SK-N-SH treated with all-trans-retinoic acid at 6 μM for 48 hours (cell line): ENCODE data around the gene COBL.

Experiments
- ATAC-seq: fragments of 200-7000 bp; cut with Tn5 transposase; 3 replicates; pipeline ENCODE4 v1.9.1; 2020; ENCODE audit warnings: mild to moderate bottlenecking, moderate library complexity
- ARNTL ChIP-seq: fragments of 450-650 bp; formaldehyde crosslinking; IDR thresholded peaks from 2 replicates; pipeline ENCODE4 v1.5.0; 2020; ENCODE audit warnings: low read depth, mild to moderate bottlenecking, moderate library complexity, borderline replicate concordance
- CSDC2 ChIP-seq: fragments of 250-450 bp; sonication (Bioruptor Pico); IDR thresholded peaks from 2 replicates; pipeline ENCODE4 v1.5.0; 2020; ENCODE audit warnings: mild to moderate bottlenecking, moderate library complexity
- ESRRG ChIP-seq: fragments of 250-450 bp; sonication (Bioruptor Pico); IDR thresholded peaks from 2 replicates; pipeline ENCODE4 v1.6.1; 2021; ENCODE audit warnings: mild to moderate bottlenecking
- GLIS3 ChIP-seq: fragments of 250-450 bp; sonication (Bioruptor Pico); IDR thresholded peaks from 2 replicates; pipeline ENCODE4 v1.5.0; 2020; ENCODE audit warnings: mild to moderate bottlenecking, moderate library complexity
- ISL1 ChIP-seq: fragments of 250-450 bp; sonication (Bioruptor Pico); IDR thresholded peaks from 2 replicates; pipeline ENCODE4 v2.1.2; 2022; ENCODE audit warnings: mild to moderate bottlenecking, moderate library complexity
- OSR1 ChIP-seq: fragments of 250-450 bp; sonication (Bioruptor Pico); IDR thresholded peaks from 2 replicates; pipeline ENCODE4 v1.8.0; 2022; ENCODE audit warnings: moderate library complexity, mild to moderate bottlenecking, inconsistent platforms
- RARB ChIP-seq: fragments of 250-450 bp; sonication (Bioruptor Pico); IDR thresholded peaks from 2 replicates; pipeline ENCODE4 v1.8.0; 2021; ENCODE audit warnings: mild to moderate bottlenecking, moderate library complexity
- SNAI2 ChIP-seq: fragments of 250-450 bp; sonication (Bioruptor Pico); IDR thresholded peaks from 2 replicates; pipeline ENCODE4 v1.5.0; 2020; ENCODE audit warnings: mild to moderate bottlenecking, moderate library complexity
- TCF4 ChIP-seq: fragments of 250-450 bp; sonication (Bioruptor Pico); IDR thresholded peaks from 2 replicates; pipeline ENCODE4 v1.8.0; 2021; ENCODE audit warnings: mild to moderate bottlenecking, moderate library complexity, borderline replicate concordance
- TOX ChIP-seq: fragments of 250-450 bp; sonication (Bioruptor Pico); IDR thresholded peaks from 2 replicates; pipeline ENCODE4 v1.8.0; 2021; ENCODE audit warnings: mild to moderate bottlenecking, moderate library complexity, borderline replicate concordance
- ZC3H10 ChIP-seq: fragments of 250-450 bp; sonication (Bioruptor Pico); IDR thresholded peaks from 2 replicates; pipeline ENCODE4 v1.5.1; 2021; ENCODE audit warnings: mild to moderate bottlenecking, moderate library complexity
- ZFP3 ChIP-seq: fragments of 250-450 bp; sonication (Bioruptor Pico); IDR thresholded peaks from 2 replicates; pipeline ENCODE4 v1.5.0; 2020; ENCODE audit warnings: mild to moderate bottlenecking, moderate library complexity
- ZFP30 ChIP-seq: fragments of 450-650 bp; formaldehyde crosslinking; IDR thresholded peaks from 2 replicates; pipeline ENCODE4 v1.5.0; 2022; ENCODE audit warnings: mild to moderate bottlenecking, moderate library complexity
- ZNF565 ChIP-seq: fragments of 450-650 bp; formaldehyde crosslinking; conservative IDR thresholded peaks from 2 replicates; pipeline ENCODE4 v1.5.0; 2020; ENCODE audit warnings: low read depth, mild to moderate bottlenecking, moderate library complexity
- ZNF70 ChIP-seq: fragments of 450-650 bp; formaldehyde crosslinking; IDR thresholded peaks from 2 replicates; pipeline ENCODE4 v1.5.0; 2020; ENCODE audit warnings: mild to moderate bottlenecking, moderate library complexity
- ZNF8 ChIP-seq: fragments of 450-650 bp; formaldehyde crosslinking; IDR thresholded peaks from 2 replicates; pipeline ENCODE4 v1.5.0; 2020; ENCODE audit warnings: mild to moderate bottlenecking, moderate library complexity
- TF ChIP-seq, protein P1 (sequence below): fragments of 250-450 bp; sonication (Bioruptor Pico); IDR thresholded peaks from 2 replicates; pipeline ENCODE4 v1.5.1; 2021; ENCODE audit warnings: mild to moderate bottlenecking, moderate library complexity
- TF ChIP-seq, protein P2 (sequence below): fragments of 250-450 bp; sonication (Bioruptor Pico); IDR thresholded peaks from 2 replicates; pipeline ENCODE4 v1.8.0; 2020; ENCODE audit warnings: mild to moderate bottlenecking, moderate library complexity, borderline replicate concordance
- TF ChIP-seq, protein P3 (sequence below): fragments of 250-450 bp; sonication (Bioruptor Pico); IDR thresholded peaks from 2 replicates; pipeline ENCODE4 v1.5.0; 2020; ENCODE audit warnings: mild to moderate bottlenecking, moderate library complexity
- TF ChIP-seq, protein P4 (sequence below): fragments of 250-450 bp; sonication (Bioruptor Pico); IDR thresholded peaks from 2 replicates; pipeline ENCODE4 v1.5.1; 2020; ENCODE audit warnings: low read depth, mild to moderate bottlenecking, moderate library complexity
- TF ChIP-seq, protein P5 (sequence below): fragments of 250-450 bp; sonication (Bioruptor Pico); IDR thresholded peaks from 2 replicates; pipeline ENCODE4 v1.8.0; 2021; ENCODE audit warnings: low read depth, mild to moderate bottlenecking, moderate library complexity, borderline replicate concordance

COBL gene

DNA sequence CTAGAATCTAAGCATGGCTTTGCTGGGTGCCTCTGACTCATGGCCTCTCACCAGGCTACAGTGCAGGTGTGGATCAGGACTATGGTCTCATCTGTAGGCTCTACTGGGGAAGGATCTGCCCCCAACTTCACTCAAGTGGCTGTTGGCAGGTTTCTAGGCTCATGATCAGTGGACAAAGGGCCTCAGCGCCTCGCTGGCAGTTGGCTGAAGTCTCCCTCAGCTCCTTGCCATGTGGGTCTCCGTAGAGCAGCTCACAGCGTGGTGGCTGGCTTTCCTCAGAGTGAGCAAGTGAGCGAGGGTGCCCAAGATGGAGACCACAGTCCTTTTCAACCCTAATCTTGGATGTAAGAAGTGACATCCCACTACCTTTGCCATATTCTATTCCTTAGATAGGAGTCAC is 238.0 kb downstream of the COBL start:
- ATAC-seq: no peak
- TF ChIP-seq, protein P1, sequence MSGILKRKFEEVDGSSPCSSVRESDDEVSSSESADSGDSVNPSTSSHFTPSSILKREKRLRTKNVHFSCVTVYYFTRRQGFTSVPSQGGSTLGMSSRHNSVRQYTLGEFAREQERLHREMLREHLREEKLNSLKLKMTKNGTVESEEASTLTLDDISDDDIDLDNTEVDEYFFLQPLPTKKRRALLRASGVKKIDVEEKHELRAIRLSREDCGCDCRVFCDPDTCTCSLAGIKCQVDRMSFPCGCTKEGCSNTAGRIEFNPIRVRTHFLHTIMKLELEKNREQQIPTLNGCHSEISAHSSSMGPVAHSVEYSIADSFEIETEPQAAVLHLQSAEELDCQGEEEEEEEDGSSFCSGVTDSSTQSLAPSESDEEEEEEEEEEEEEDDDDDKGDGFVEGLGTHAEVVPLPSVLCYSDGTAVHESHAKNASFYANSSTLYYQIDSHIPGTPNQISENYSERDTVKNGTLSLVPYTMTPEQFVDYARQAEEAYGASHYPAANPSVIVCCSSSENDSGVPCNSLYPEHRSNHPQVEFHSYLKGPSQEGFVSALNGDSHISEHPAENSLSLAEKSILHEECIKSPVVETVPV (CRISPR knock-in tag): no peak
- TF ChIP-seq, protein P2, sequence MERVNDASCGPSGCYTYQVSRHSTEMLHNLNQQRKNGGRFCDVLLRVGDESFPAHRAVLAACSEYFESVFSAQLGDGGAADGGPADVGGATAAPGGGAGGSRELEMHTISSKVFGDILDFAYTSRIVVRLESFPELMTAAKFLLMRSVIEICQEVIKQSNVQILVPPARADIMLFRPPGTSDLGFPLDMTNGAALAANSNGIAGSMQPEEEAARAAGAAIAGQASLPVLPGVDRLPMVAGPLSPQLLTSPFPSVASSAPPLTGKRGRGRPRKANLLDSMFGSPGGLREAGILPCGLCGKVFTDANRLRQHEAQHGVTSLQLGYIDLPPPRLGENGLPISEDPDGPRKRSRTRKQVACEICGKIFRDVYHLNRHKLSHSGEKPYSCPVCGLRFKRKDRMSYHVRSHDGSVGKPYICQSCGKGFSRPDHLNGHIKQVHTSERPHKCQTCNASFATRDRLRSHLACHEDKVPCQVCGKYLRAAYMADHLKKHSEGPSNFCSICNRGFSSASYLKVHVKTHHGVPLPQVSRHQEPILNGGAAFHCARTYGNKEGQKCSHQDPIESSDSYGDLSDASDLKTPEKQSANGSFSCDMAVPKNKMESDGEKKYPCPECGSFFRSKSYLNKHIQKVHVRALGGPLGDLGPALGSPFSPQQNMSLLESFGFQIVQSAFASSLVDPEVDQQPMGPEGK (CRISPR knock-in tag): no peak
- TF ChIP-seq OSR1: no peak
- TF ChIP-seq ZFP30 (CRISPR knock-in tag): no peak
- TF ChIP-seq ESRRG (CRISPR knock-in tag): no peak
- TF ChIP-seq RARB (CRISPR knock-in tag): no peak
- TF ChIP-seq, protein P3, sequence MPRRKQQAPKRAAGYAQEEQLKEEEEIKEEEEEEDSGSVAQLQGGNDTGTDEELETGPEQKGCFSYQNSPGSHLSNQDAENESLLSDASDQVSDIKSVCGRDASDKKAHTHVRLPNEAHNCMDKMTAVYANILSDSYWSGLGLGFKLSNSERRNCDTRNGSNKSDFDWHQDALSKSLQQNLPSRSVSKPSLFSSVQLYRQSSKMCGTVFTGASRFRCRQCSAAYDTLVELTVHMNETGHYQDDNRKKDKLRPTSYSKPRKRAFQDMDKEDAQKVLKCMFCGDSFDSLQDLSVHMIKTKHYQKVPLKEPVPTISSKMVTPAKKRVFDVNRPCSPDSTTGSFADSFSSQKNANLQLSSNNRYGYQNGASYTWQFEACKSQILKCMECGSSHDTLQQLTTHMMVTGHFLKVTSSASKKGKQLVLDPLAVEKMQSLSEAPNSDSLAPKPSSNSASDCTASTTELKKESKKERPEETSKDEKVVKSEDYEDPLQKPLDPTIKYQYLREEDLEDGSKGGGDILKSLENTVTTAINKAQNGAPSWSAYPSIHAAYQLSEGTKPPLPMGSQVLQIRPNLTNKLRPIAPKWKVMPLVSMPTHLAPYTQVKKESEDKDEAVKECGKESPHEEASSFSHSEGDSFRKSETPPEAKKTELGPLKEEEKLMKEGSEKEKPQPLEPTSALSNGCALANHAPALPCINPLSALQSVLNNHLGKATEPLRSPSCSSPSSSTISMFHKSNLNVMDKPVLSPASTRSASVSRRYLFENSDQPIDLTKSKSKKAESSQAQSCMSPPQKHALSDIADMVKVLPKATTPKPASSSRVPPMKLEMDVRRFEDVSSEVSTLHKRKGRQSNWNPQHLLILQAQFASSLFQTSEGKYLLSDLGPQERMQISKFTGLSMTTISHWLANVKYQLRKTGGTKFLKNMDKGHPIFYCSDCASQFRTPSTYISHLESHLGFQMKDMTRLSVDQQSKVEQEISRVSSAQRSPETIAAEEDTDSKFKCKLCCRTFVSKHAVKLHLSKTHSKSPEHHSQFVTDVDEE (CRISPR knock-in tag): no peak
- no peak for TF ChIP-seq CSDC2 (CRISPR knock-in tag)
- TF ChIP-seq TCF4 (CRISPR knock-in tag): no peak
- no peak for TF ChIP-seq ZNF8 (CRISPR knock-in tag)

DNA sequence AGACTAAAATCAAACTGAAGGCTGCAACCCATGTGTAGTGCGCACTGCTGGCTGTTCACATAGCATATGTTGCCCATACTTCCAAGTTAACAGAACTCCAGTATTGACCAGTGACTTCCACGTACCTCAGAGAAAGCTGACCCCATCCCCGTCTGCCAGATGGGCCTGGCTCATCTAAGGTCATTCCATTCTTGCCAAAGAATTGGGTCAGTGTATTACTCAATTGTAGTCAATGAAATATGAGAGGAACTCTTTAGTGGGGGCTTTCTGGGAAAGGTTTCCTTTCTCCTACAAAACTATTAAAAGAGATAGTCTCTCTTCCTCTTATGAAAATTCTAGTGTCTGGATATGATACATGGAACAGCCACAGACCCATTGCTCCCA is 238.6 kb downstream of the COBL start:
- TF ChIP-seq TCF4 (CRISPR knock-in tag): no peak
- TF ChIP-seq ISL1 (CRISPR knock-in tag): no peak
- TF ChIP-seq ZC3H10 (CRISPR knock-in tag): no peak
- TF ChIP-seq SNAI2: no peak
- TF ChIP-seq TOX (CRISPR knock-in tag): no peak
- no peak for TF ChIP-seq ESRRG (CRISPR knock-in tag)
- no peak for TF ChIP-seq ZFP30 (CRISPR knock-in tag)
- TF ChIP-seq, protein P3 (CRISPR knock-in tag): no peak
- TF ChIP-seq OSR1: no peak
- no peak for TF ChIP-seq ZFP3 (CRISPR knock-in tag)
- TF ChIP-seq ZNF565: no peak
- no peak for TF ChIP-seq ZNF70 (CRISPR knock-in tag)
- no peak for TF ChIP-seq CSDC2 (CRISPR knock-in tag)
- TF ChIP-seq ZNF8 (CRISPR knock-in tag): no peak
- TF ChIP-seq GLIS3 (CRISPR knock-in tag): no peak
- TF ChIP-seq, protein P4, sequence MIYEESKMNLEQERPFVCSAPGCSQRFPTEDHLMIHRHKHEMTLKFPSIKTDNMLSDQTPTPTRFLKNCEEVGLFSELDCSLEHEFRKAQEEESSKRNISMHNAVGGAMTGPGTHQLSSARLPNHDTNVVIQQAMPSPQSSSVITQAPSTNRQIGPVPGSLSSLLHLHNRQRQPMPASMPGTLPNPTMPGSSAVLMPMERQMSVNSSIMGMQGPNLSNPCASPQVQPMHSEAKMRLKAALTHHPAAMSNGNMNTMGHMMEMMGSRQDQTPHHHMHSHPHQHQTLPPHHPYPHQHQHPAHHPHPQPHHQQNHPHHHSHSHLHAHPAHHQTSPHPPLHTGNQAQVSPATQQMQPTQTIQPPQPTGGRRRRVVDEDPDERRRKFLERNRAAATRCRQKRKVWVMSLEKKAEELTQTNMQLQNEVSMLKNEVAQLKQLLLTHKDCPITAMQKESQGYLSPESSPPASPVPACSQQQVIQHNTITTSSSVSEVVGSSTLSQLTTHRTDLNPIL: no peak
- ATAC-seq: no peak

DNA sequence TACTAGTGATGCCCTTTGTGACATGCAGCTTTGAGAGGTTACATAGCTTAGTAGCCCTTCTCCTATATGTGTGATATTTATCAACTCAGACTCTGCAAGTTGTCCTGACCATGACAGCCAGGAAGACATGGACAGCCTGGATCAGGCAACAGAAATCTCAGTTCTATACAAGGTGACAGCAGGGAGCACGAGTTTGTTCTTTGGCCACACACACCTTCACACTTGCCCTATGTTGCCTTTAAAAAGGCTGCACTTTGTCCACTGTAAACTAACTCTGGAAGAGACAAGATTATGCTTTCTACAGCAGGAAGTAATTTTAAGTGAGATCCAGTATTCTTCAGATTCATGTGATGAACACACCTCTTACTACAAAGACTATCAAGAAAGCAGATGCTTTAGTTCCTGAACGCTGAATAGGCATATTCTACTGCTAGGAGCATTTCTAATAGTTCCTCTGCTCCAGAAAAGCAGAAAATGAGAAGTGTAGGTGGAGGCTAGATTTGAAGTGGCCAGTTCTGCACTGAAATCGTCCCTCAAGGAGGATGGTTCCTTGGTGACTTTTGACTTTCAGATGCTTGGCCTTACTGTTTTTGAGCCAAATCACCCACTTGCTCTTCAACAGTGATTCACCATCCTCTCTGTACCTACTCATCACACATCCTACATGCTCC is 239.2 kb downstream of the COBL start:
- no peak for ATAC-seq
- TF ChIP-seq ISL1 (CRISPR knock-in tag) (no peak), TCF4 (CRISPR knock-in tag) (no peak), ZC3H10 (CRISPR knock-in tag) (no peak), SNAI2 (no peak), ZNF70 (CRISPR knock-in tag) (no peak), ZFP30 (CRISPR knock-in tag) (no peak), CSDC2 (CRISPR knock-in tag) (no peak), ZNF565 (no peak), OSR1 (no peak), ARNTL (CRISPR knock-in tag) (no peak)
- TF ChIP-seq, protein P5, sequence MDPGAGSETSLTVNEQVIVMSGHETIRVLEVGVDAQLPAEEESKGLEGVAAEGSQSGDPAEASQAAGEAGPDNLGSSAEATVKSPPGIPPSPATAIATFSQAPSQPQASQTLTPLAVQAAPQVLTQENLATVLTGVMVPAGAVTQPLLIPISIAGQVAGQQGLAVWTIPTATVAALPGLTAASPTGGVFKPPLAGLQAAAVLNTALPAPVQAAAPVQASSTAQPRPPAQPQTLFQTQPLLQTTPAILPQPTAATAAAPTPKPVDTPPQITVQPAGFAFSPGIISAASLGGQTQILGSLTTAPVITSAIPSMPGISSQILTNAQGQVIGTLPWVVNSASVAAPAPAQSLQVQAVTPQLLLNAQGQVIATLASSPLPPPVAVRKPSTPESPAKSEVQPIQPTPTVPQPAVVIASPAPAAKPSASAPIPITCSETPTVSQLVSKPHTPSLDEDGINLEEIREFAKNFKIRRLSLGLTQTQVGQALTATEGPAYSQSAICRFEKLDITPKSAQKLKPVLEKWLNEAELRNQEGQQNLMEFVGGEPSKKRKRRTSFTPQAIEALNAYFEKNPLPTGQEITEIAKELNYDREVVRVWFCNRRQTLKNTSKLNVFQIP: no peak
- TF ChIP-seq, protein P3 (CRISPR knock-in tag): no peak
